ENCODE measurements around the gene SRRM4.

The SRRM4 gene

GRCh38 chr12:119013023-119013422, 31.7 kb downstream of the SRRM4 start:
- no peaks in the 10 kb centered on the region for H3K27me3 ChIP-seq (ENCODE audit: insufficient read depth, low read length)
- H3K4me2 ChIP-seq (ENCODE audit: low read length), result no peak overlapping the region

GRCh38 chr12:119014368-119014767, 33.0 kb downstream of the SRRM4 start:
- Histone ChIP-seq H3K4me2 (ENCODE audit: low read length) (no peak overlapping the region), H3K9me3 (ENCODE audit: low read length) (no peaks in the 10 kb centered on the region), H3K9me2 (ENCODE audit: low read depth, low read length) (no peaks in the 10 kb centered on the region), H4K20me1 (ENCODE audit: insufficient read depth, low read length) (no peaks in the 10 kb centered on the region), H3F3A (ENCODE audit: insufficient read depth, low read length) (no peaks in the 10 kb centered on the region), H3K9ac (ENCODE audit: low read length) (no peak overlapping the region), H3K4me1 (ENCODE audit: insufficient read depth, low read length, severe bottlenecking) (no peaks in the 10 kb centered on the region), H3K27me3 (ENCODE audit: insufficient read depth, low read length) (no peaks in the 10 kb centered on the region), H3K4me3 (ENCODE audit: low read depth, low read length, poor library complexity, severe bottlenecking) (no peak overlapping the region), H3K27ac (ENCODE audit: low read depth, low read length, poor library complexity, severe bottlenecking) (no peak overlapping the region), H3K79me2 (ENCODE audit: insufficient read depth, low read length) (no peaks in the 10 kb centered on the region), H2AFZ (ENCODE audit: low read length) (no peak overlapping the region), H3K36me3 (ENCODE audit: insufficient read depth, low read length) (no peaks in the 10 kb centered on the region)
- TF ChIP-seq EZH2 (IDR thresholded peaks at IDR 0.05; ENCODE audit: borderline replicate concordance, low read length), result no peak
- no peak for TF ChIP-seq CTCF (IDR thresholded peaks at IDR 0.05; ENCODE audit: low read length)

More at GRCh38 chr12:119013023-119013422, 31.7 kb downstream of the SRRM4 start:
- TF ChIP-seq EZH2 (IDR thresholded peaks at IDR 0.05; ENCODE audit: borderline replicate concordance, low read length) (no peak), CTCF (IDR thresholded peaks at IDR 0.05; ENCODE audit: low read length) (no peak)
- no peaks in the 10 kb centered on the region for H3K36me3 ChIP-seq (ENCODE audit: insufficient read depth, low read length)
- H2AFZ ChIP-seq (ENCODE audit: low read length), result no peak overlapping the region
- no peak overlapping the region for H3K9ac ChIP-seq (ENCODE audit: low read length)
- no peaks in the 10 kb centered on the region for H3F3A ChIP-seq (ENCODE audit: insufficient read depth, low read length)
- no peaks in the 10 kb centered on the region for H3K79me2 ChIP-seq (ENCODE audit: insufficient read depth, low read length)
- H3K4me1 ChIP-seq (ENCODE audit: insufficient read depth, low read length, severe bottlenecking), result no peaks in the 10 kb centered on the region
- H4K20me1 ChIP-seq (ENCODE audit: insufficient read depth, low read length), result no peaks in the 10 kb centered on the region
- no peak overlapping the region for H3K4me3 ChIP-seq (ENCODE audit: low read depth, low read length, poor library complexity, severe bottlenecking)
- no peaks in the 10 kb centered on the region for H3K9me3 ChIP-seq (ENCODE audit: low read length)
- no peak overlapping the region for H3K27ac ChIP-seq (ENCODE audit: low read depth, low read length, poor library complexity, severe bottlenecking)
- H3K9me2 ChIP-seq (ENCODE audit: low read depth, low read length), result no peaks in the 10 kb centered on the region

GRCh38 chr12:119016715-119017114, 35.4 kb downstream of the SRRM4 start:
- Histone ChIP-seq H3F3A (ENCODE audit: insufficient read depth, low read length) (no peaks in the 10 kb centered on the region), H3K27me3 (ENCODE audit: insufficient read depth, low read length) (no peaks in the 10 kb centered on the region), H3K79me2 (ENCODE audit: insufficient read depth, low read length) (no peaks in the 10 kb centered on the region), H3K4me3 (ENCODE audit: low read depth, low read length, poor library complexity, severe bottlenecking) (no peak overlapping the region), H3K27ac (ENCODE audit: low read depth, low read length, poor library complexity, severe bottlenecking) (no peak overlapping the region), H4K20me1 (ENCODE audit: insufficient read depth, low read length) (no peaks in the 10 kb centered on the region), H3K9ac (ENCODE audit: low read length) (no peak overlapping the region), H3K9me3 (ENCODE audit: low read length) (no peaks in the 10 kb centered on the region), H3K4me1 (ENCODE audit: insufficient read depth, low read length, severe bottlenecking) (no peaks in the 10 kb centered on the region), H3K4me2 (ENCODE audit: low read length) (no peak overlapping the region), H2AFZ (ENCODE audit: low read length) (no peak overlapping the region), H3K9me2 (ENCODE audit: low read depth, low read length) (no peaks in the 10 kb centered on the region), H3K36me3 (ENCODE audit: insufficient read depth, low read length) (no peaks in the 10 kb centered on the region)
- TF ChIP-seq CTCF (IDR thresholded peaks at IDR 0.05; ENCODE audit: low read length) (no peak), EZH2 (IDR thresholded peaks at IDR 0.05; ENCODE audit: borderline replicate concordance, low read length) (no peak)

Data from OCI-LY1 (cell line).